NT2/D1 (cell line): ENCODE measurements around the gene PRKAG2.

ENCODE experiments used
- YY1 ChIP-seq: IDR thresholded peaks from 2 replicates; pipeline ENCODE4 v1.6.1; 2011; ENCODE audit not compliant: insufficient read length, insufficient read depth
- ZNF274 ChIP-seq: IDR thresholded peaks from 2 replicates; pipeline ENCODE4 v1.6.1; 2011; ENCODE audit warnings: mild to moderate bottlenecking, low read depth, low read length

DNA sequence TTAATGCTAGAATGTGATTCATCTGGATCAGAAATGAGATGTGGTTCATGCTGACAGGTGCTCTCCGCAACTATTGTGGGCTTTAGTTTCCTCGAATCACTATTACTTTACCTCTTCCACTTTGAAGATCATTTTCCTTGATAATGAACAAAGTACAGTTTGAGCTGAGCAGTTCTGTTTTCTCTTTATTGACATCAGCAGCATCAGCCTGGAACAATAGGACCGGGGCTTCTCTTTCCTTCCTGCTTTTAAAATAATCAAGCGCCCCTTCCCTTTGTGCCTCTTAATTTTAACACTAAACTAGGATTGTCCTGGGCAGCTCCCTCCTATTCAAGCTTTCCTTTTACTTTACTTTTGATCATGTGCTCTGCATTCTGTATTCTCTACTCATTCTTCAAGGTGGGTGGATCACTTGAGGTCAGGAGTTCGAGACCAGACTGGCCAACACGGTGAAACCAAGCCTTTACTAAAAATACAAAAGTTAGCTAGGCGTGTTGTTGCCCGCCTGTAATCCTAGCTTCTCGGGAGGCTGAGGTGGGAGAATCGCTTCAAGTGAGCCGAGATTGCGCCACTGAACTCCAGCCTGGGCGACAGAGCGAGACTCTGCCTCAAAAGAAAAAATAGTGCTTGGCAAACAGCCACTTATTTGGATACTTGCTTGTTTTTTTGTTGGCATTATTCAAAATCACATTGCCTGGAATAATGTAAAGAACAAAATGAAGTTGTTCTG, 290.2 kb downstream of the PRKAG2 start:
- TF ChIP-seq ZNF274 (no peak), YY1 (no peak)
